GM20431 (cell line): ENCODE measurements around the gene ADAM15.

Experiments
- in situ Hi-C: fragments of 300-500 bp; cut with MseI, MboI; formaldehyde crosslinking; loops from one replicate; pipeline ENCODE4 v1.15.0; 2020; ENCODE audit warnings: low sequenced_read_pairs; ENCODE audit not compliant: unreplicated experiment

Gene ADAM15

GRCh38 chr1:155106862-155107261, 55.7 kb downstream of the ADAM15 start:
- in situ Hi-C loops: no loop called here

GRCh38 chr1:155107309-155108264, 56.5 kb downstream of the ADAM15 start:
- in situ Hi-C loops: no loop called here

- in situ Hi-C loops: no loop called here
Observed at GRCh38 chr1:155108296-155108695, 57.2 kb downstream of the ADAM15 start.

DNA sequence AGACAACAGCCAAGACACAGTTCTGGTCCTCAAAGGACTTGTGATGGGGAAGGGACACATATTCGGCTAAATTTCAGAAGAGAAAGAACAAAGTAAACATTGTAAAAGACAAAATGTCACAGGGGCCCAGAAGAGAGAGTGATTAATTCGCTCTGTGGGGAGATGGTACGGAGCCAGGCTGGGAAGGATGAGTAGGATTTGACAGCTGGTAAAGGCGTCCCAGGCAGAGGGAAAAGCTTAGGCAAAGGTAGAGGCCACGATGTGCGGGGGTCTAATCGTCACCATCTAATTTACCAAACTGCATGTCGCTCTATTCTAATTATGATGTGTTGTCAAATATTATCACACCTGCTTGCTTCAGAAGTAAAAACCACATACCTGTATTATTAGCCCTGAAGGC, 59.3 kb downstream of the ADAM15 start:
- in situ Hi-C loops: no loop called here

GRCh38 chr1:155110826-155111225, 59.7 kb downstream of the ADAM15 start:
- in situ Hi-C loops: no loop called here
